ENCODE measurements around the gene UBE2I. TPM values are rescaled to one million over a fixed set of nuclear protein-coding genes. Genes with fewer than 3 reads are reported as not detected.
"Not testable (repeated sequence)": the region's sequence is repeated elsewhere in the genome, so short reads cannot be mapped to it uniquely, and the experiment has no call there.

Gene UBE2I
- total RNA-seq (2014; rRNA removed; shearing (Covaris generic)), result 79.9 and 80.2 TPM in 2 replicates

DNA sequence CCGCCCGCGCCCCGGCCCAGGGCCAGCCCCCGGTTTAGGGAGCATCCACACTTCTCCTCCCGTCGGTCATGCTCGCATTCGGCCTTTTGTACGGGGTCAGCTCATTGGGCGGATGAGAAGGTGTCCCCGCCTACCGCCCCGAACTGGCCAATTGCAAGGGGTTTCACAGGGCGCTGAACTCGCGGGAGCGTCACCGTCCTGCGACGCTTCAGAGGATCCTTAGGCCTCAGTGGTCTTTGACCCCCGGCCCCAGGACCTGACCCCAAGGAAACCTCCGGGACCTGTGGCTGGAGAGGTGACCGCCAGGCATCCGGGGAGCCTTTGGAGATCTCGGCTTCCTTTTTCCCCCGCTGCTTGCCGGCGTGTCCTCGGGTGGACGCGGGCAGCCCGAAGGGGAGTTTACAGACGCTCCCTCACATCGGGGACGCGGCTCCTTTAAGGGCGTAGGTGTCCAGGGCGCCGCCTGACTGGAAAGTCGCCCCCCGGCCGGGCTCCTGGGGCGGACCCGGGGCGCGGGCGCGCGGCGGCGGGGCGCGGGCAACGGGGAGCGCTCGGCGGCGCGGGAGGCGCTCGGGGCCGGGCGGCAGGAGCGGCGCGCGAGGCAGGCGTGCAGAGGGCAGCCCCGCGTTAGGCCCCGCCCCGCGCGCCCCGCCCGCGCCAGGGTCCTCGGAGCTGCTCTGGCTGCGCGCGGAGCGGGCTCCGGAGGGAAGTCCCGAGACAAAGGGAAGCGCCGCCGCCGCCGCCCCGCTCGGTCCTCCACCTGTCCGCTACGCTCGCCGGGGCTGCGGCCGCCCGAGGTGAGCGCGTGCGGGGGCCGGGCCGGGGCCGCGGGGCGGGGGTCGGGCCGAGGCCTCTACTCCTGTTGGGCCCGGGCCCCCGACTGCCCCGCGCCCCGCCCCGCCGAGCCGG, at the start of gene UBE2I:
Gene UBE2I (plus strand): TSS at position 660 of the 909 bp plus-strand sequence. CDS start 4,395 bp downstream, outside the sequence.
- Histone ChIP-seq H3K36me3 (replicated peaks; ENCODE audit: control insufficient read depth, insufficient read depth, low read length) (peaks cover 6% of the 10 kb centered on the region), H3K4me3 (ENCODE audit: insufficient read depth, low read depth, low read length) (peak within 1 kb of the TSS; percentile 72), H3K27me3 (ENCODE audit: control insufficient read depth, insufficient read depth, low read length) (no peaks in the 10 kb centered on the region)
- DNase-seq, result peak; percentile 99

DNA sequence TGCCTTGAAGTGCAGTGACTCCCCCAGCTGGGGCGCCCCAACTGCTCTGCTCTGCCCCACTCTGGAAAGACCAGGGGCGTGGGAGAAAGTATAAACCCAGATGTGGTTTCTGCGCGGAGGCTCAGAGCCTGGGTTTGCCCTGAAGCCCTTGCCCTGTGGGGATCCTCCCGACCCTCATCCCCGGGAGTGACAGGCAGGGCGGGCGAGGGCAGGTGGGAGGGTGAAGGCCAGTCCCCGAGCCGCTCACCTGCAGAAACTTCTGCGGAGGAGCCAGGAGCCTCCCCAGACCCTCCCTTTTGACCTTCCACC, 49.7 kb upstream of the UBE2I start:
- peaks cover 10% of the 10 kb centered on the region; the same call in 1 of the 2 replicates for H3K27me3 ChIP-seq (ENCODE audit: control insufficient read depth, insufficient read depth, low read length)
- H3K36me3 ChIP-seq (replicated peaks; ENCODE audit: control insufficient read depth, insufficient read depth, low read length), result no peaks in the 10 kb centered on the region
- no peak for DNase-seq
- H3K4me3 ChIP-seq (ENCODE audit: insufficient read depth, low read depth, low read length), result no peak overlapping the region

DNA sequence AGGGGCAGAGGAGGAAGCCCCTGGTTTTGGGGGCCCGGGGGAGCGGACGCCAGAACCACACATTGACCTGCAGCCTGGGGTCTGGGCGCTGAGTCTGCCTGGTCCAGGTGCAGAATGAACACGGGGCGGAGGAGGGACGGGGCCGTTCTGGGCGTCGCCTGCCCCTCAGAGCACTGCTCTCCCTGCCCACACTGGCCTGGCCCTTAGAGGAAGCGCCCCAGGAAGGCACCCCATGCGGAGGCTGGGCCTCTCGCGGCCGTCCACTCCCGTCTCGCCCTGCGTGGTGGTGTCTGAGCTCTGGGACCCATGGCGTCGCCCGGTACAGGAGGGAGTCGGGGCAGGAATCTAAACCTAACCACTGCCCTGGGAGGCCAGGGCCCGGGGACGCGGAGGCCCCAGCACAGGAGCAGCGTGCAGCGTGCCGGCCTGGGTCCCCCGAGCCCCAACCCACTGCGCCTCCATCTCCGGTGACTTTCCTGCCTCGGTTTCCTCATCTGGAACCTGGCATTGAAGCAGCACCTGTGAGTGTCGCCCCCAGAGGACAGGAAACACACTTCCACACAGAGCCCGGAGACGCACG, 49.2 kb upstream of the UBE2I start:
- peaks cover 10% of the 10 kb centered on the region; the same call in 1 of the 2 replicates for H3K27me3 ChIP-seq (ENCODE audit: control insufficient read depth, insufficient read depth, low read length)
- peak; percentile 74 for DNase-seq
- H3K36me3 ChIP-seq (replicated peaks; ENCODE audit: control insufficient read depth, insufficient read depth, low read length), result no peaks in the 10 kb centered on the region
- H3K4me3 ChIP-seq (ENCODE audit: insufficient read depth, low read depth, low read length), result no peak overlapping the region

DNA sequence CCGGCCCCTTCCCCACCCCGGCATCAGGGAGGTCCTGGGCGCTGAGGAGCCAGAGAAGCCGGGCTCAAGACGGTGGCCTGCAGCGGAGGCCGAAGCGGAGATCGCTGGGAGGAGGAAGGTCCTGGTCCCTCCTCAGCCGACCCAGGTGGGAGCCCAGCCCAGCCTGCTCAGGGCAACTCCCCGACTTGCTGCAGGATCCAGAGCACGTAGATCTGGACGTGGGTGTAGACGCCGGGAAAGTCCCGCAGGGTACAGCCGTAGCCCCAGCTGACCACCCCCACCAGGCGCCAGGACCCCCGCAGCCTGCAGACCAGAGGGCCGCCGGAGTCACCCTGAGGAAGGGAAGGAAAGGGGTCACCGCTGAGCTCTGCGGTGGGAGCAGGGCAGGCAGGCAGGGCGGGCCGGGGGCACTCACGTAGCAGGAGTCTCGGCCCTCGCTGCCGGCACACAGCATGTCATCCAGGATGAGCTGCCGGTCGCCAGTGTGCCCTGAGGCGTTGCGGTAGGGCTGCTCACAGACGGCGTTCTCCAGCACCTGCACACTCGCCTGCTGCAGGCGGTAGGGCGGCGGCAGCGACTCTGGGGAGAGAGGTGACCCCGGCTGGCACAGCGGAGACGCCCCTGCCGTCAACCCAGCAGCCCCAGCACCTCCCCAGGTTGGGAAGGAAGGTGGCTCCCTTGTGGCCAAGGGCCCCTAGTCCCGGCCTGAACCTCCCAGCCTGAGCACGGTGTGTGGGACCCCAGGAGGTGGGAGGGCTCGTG, 48.1 kb upstream of the UBE2I start:
- peaks cover 10% of the 10 kb centered on the region; the same call in 1 of the 2 replicates for H3K27me3 ChIP-seq (ENCODE audit: control insufficient read depth, insufficient read depth, low read length)
- DNase-seq, result peak; percentile 86
- no peak overlapping the region for H3K4me3 ChIP-seq (ENCODE audit: insufficient read depth, low read depth, low read length)

DNA sequence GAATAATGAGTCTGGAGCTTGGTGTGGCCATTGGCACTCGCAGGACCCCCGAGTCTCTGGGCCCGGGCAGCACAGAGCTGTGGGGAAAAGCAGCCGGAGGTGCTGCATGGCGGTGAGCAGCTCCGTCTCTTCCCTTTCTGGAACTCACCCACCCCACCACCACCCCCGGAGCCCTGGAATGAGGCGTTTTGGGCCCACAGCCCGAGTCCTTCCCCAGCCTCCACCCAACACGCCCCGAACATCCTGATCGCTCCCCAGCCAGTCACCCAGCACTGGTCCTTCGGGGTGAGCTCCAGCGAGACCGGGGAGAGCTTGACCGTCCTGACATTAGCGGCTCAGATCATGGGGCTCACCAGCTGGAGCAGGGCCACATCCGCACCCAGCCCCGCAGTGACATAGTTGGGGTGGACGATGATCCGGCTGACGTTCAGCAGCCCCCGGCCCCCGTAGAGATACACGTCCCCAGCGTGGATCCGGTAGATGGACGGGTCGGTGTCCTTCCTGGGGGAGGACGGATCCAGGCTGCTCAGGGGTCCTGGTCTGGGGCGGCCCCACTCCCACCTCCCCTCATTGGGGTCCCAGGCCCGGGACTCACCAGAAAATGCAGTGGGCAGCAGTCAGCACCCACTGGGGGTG, 47.1 kb upstream of the UBE2I start:
- Histone ChIP-seq H3K36me3 (replicated peaks; ENCODE audit: control insufficient read depth, insufficient read depth, low read length) (no peaks in the 10 kb centered on the region), H3K4me3 (ENCODE audit: insufficient read depth, low read depth, low read length) (no peak overlapping the region), H3K27me3 (ENCODE audit: control insufficient read depth, insufficient read depth, low read length) (peaks cover 10% of the 10 kb centered on the region; the same call in 1 of the 2 replicates)
- DNase-seq, result no peak

More for the DNA sequence above, 48.1 kb upstream of the UBE2I start:
- no peaks in the 10 kb centered on the region for H3K36me3 ChIP-seq (replicated peaks; ENCODE audit: control insufficient read depth, insufficient read depth, low read length)

DNA sequence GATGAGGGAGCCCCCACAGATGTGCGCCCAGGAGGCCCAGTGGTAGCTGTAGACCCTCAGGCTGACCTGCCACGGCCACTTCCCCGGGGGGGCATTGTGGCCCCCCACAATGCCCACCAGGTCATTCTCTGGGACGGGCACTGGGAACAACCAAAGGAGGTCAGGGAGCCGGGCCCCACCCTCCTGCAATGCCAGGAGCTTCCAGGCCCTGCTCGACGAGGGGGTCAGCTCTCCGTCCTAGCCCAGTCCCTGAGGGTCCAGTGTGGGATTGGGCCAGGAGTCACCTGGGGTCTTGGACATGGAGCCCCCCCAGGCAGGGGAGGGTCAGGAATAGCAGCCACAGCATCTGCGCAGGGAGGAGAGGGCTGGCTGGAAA, 46.6 kb upstream of the UBE2I start:
- DNase-seq, result no peak
- peaks cover 10% of the 10 kb centered on the region; the same call in 1 of the 2 replicates for H3K27me3 ChIP-seq (ENCODE audit: control insufficient read depth, insufficient read depth, low read length)
- no peaks in the 10 kb centered on the region for H3K36me3 ChIP-seq (replicated peaks; ENCODE audit: control insufficient read depth, insufficient read depth, low read length)
- H3K4me3 ChIP-seq (ENCODE audit: insufficient read depth, low read depth, low read length), result no peak overlapping the region

DNA sequence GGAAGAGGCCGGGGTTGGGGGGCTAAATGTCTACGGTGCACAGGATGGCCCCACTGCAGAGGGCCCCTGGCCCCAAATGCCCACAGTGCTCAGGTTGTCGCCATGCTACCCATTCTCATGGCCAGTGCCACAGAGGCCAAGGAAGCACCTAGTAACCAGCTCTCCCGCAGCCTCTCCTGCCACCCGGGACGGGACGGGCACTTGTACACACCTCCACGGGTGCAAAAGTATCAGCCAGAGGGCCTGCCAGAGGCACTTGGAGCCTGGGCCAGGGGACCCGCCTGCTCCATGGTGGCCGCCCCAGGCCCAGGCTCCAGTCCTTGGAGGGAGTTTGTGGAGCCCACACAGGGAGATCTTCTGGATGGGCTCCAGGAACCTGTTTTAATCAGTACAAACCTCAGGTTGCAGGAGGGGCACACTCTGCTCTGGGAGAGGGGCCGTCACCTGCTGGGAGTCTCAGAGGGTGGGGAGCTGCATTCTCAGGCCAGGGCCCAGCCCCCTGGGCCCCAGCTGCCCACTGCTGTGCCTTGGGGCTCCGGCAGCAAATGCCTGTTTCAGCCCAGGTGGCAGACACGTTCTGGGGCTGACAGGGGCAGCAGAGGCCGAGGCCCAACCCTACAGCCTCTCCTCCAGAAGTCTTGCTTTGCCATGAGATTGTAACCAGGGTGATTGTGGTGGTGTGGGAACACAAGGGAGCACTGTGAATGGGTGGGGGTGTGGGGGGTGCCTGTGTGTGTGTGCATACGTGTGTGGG, 45.7 kb upstream of the UBE2I start:
- H3K4me3 ChIP-seq (ENCODE audit: insufficient read depth, low read depth, low read length), result no peak overlapping the region
- peaks cover 10% of the 10 kb centered on the region; the same call in 1 of the 2 replicates for H3K27me3 ChIP-seq (ENCODE audit: control insufficient read depth, insufficient read depth, low read length)
- no peaks in the 10 kb centered on the region for H3K36me3 ChIP-seq (replicated peaks; ENCODE audit: control insufficient read depth, insufficient read depth, low read length)
- DNase-seq, result no peak

DNA sequence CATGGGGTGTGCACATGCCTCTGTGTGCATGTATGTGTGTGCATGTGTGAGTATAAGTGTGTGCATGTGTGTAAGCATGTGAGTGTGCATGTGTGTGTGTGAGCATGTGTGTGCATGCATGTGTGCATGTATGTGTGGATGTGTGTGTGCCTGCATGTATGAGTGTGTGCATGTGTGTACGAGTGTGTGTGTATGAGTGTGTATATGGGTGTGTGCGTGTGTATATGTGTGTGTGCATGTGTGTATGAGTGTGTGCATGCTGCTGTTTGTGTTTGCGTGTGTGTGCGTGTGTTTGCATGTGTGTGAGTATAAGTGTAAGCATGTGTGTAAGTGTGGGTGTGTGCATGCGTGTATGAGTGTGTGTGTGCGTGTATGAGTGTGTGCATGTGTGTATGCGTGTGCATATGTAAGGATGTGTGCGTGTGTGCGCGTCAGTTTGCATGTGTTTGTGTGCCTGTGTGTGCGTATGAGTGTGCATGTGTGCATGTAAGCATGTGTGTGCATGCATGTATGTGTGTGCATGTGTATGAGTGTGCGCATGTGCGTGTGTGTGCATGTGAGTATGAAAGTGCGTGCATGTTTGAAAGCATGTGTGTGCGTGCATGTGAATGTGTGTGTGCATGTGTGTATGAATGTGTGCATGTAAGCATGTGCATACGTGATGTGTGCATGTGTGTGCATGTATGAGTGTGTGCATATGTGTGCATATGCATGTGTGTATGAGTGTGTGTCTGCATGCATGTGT, 44.9 kb upstream of the UBE2I start:
- Histone ChIP-seq H3K4me3 (ENCODE audit: insufficient read depth, low read depth, low read length) (no peak overlapping the region), H3K27me3 (ENCODE audit: control insufficient read depth, insufficient read depth, low read length) (peaks cover 4% of the 10 kb centered on the region; the same call in 1 of the 2 replicates), H3K36me3 (replicated peaks; ENCODE audit: control insufficient read depth, insufficient read depth, low read length) (no peaks in the 10 kb centered on the region)
- no peak for DNase-seq

DNA sequence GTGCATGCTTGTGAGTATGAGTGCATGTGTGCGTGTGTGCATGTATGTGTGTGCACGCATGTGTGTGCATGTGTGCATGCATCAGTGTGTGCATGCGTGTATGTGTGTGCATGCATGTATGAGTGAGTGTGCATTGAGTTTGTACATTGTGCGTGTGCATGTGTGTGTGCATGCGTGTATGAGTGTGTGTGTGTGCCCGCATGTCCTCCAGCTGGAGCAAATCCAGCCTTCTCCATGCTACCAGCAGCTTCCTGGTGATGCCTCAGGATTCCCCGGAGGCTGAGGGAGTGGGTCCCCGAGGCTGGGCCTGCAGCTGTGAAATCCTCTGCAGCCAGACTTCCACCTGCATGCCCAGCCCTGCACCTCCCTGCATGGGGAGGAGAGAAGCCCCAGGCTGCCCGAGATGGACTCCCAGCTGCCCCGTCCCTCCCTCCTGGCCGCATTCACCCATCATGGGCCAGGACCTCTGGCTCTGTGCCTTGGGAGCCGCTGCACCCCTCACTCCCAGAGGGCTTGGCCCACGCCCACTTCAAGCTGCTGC, 44.3 kb upstream of the UBE2I start:
- Histone ChIP-seq H3K27me3 (ENCODE audit: control insufficient read depth, insufficient read depth, low read length) (peaks cover 2% of the 10 kb centered on the region; the same call in 1 of the 2 replicates), H3K36me3 (replicated peaks; ENCODE audit: control insufficient read depth, insufficient read depth, low read length) (no peaks in the 10 kb centered on the region), H3K4me3 (ENCODE audit: insufficient read depth, low read depth, low read length) (no peak overlapping the region)
- DNase-seq, result no peak

DNA sequence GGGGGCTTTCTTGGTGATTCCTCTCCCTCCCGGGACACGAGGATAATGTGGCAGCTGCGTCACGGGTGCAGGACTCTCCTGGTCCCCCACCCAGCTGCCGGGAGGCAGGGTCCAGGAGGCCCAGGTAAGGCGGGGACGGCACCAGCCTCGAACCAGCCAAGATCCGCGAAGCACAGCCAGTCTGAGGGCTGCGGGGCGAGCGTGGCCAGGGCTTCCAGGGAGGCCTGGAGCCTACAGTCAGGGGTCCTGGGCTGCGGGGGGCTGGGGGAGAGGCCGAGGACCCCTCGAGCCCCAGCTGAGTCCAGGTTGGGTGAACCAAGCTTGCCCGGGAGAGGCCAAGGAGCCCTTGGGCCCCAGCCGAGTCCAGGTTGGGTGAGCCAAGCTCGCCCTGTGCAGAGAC, 43.6 kb upstream of the UBE2I start:
- Histone ChIP-seq H3K36me3 (replicated peaks; ENCODE audit: control insufficient read depth, insufficient read depth, low read length) (no peaks in the 10 kb centered on the region), H3K4me3 (ENCODE audit: insufficient read depth, low read depth, low read length) (no peak overlapping the region), H3K27me3 (ENCODE audit: control insufficient read depth, insufficient read depth, low read length) (peaks cover 2% of the 10 kb centered on the region; the same call in 1 of the 2 replicates)
- DNase-seq, result no peak

DNA sequence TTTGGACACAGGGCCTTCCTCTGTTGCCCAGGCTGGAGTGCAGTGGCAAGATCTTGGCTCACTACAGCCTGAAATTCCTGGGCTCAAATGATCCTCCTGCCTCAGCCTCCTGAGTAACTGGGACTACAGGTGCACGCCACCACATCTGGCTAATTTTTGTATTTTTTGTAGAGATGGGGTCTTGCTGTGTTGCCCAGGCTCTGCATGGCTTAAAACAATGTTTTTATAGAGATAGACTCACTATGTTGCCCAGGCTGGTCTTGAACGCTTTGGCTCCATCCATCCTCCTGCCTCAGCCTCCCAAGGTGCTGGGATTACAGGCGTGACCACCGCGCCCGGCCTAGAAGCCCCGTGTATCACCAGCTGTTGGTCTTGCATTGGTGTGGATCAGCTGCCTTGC, 40.0 kb upstream of the UBE2I start:
- H3K4me3 ChIP-seq (ENCODE audit: insufficient read depth, low read depth, low read length); H3K27me3 ChIP-seq (ENCODE audit: control insufficient read depth, insufficient read depth, low read length); DNase-seq; H3K36me3 ChIP-seq (replicated peaks; ENCODE audit: control insufficient read depth, insufficient read depth, low read length): not testable (repeated sequence)

DNA sequence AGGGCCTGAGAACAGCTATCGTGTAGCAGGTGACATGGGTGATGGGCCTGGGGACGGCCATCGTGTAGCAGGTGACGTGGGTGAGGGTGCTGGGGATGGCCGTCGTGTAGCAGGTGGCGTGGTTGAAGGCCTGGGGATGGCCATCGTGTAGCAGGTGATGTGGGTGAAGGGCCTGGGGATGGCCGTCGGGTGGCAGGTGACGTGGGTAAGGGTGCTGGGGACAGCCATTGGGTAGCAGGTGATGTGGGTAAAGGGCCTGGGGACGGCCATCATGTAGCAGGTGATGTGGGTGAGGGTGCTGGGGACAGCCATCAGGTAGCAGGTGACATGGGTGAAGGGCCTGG, 38.1 kb upstream of the UBE2I start:
- DNase-seq, result no peak
- no peaks in the 10 kb centered on the region for H3K36me3 ChIP-seq (replicated peaks; ENCODE audit: control insufficient read depth, insufficient read depth, low read length)
- no peaks in the 10 kb centered on the region for H3K27me3 ChIP-seq (ENCODE audit: control insufficient read depth, insufficient read depth, low read length)
- H3K4me3 ChIP-seq (ENCODE audit: insufficient read depth, low read depth, low read length), result no peak overlapping the region

DNA sequence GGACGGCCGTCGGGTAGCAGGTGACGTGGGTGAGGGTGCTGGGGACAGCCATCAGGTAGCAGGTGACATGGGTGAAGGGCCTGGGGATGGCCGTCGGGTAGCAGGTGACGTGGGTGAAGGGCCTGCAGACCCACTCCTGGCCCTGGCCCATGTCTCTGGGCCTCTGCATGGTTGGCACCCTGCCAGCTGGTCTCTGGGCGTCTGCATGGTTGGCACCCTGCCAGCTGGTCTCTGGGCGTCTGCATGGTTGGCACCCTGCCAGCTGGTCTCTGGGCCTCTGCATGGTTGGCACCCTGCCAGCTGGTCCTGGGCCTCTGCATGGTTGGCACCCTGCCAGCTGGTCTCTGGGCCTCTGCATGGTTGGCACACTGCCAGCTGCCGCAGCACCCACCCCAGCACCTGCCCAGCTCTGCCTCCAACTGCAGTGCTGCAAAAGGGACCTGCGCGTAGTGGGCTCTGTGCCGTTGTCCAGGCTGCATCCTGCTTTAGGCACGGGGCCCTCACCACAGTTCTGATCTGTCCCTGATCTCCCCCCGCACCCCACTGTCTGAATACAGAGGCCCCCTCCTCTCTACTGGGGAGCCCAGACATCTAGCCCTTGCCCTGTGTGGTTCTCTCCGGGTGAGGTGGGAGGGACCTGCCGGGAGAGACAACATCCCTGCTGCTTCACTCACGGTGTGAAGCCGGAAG, 37.6 kb upstream of the UBE2I start:
- not testable (repeated sequence) for H3K36me3 ChIP-seq (replicated peaks; ENCODE audit: control insufficient read depth, insufficient read depth, low read length); H3K4me3 ChIP-seq (ENCODE audit: insufficient read depth, low read depth, low read length); DNase-seq; H3K27me3 ChIP-seq (ENCODE audit: control insufficient read depth, insufficient read depth, low read length)

Data from H7 (cell line).